ENCODE results near the gene ASB7. TPM values are rescaled to one million over a fixed set of nuclear protein-coding genes. Genes with fewer than 3 reads are reported as not detected.
"Not testable (repeated sequence)": the region's sequence is repeated elsewhere in the genome, so short reads cannot be mapped to it uniquely, and the experiment has no call there.

The ASB7 gene
- total RNA-seq, 2 donors from 2014 or later = 13.0 to 17.9 TPM

- ATAC-seq (no peak), DNase-seq (no peak)
- Mint-ChIP-seq H3K27me3 (no peaks in the 10 kb centered on the region), H3K4me3 (no peak overlapping the region), H3K4me1 (peaks cover 36% of the 10 kb centered on the region), H3K36me3 (ENCODE audit: low read depth) (peaks cover 2% of the 10 kb centered on the region), H3K27ac (no peak overlapping the region)
- no peaks in the 10 kb centered on the region for H3K9me3 ChIP-seq (ENCODE audit: control insufficient read depth, low read length, poor library complexity, severe bottlenecking)
These were observed 28.9 kb upstream of the ASB7 start for GRCh38 chr15:100573526-100573925.

- peaks cover 6% of the 10 kb centered on the region for H3K36me3 Mint-ChIP-seq (ENCODE audit: low read depth)
These were observed 22.0 kb upstream of the ASB7 start for GRCh38 chr15:100580414-100580813.

GRCh38 chr15:100588638-100589242, 13.6 kb upstream of the ASB7 start:
- Mint-ChIP-seq H3K27me3 (no peaks in the 10 kb centered on the region), H3K36me3 (ENCODE audit: low read depth) (peaks cover 4% of the 10 kb centered on the region)

More at GRCh38 chr15:100580414-100580813, 22.0 kb upstream of the ASB7 start:
- no peak for DNase-seq
- Mint-ChIP-seq H3K4me3 (no peak overlapping the region), H3K27ac (peak overlapping the region; percentile 37), H3K27me3 (no peaks in the 10 kb centered on the region), H3K4me1 (peaks cover 40% of the 10 kb centered on the region)
- H3K9me3 ChIP-seq (ENCODE audit: control insufficient read depth, low read length, poor library complexity, severe bottlenecking) = no peaks in the 10 kb centered on the region
- peak; percentile 79 for ATAC-seq

GRCh38 chr15:100591163-100591562, 11.2 kb upstream of the ASB7 start:
- not testable (repeated sequence) for H3K27ac Mint-ChIP-seq; H3K9me3 ChIP-seq (ENCODE audit: control insufficient read depth, low read length, poor library complexity, severe bottlenecking); H3K4me3 Mint-ChIP-seq; H3K27me3 Mint-ChIP-seq; ATAC-seq; H3K36me3 Mint-ChIP-seq (ENCODE audit: low read depth); DNase-seq
- H3K4me1 Mint-ChIP-seq = peaks cover 33% of the 10 kb centered on the region

More at GRCh38 chr15:100588638-100589242, 13.6 kb upstream of the ASB7 start:
- H3K4me1 Mint-ChIP-seq = peaks cover 33% of the 10 kb centered on the region
- DNase-seq (no peak), ATAC-seq (no peak)
- H3K9me3 ChIP-seq (ENCODE audit: control insufficient read depth, low read length, poor library complexity, severe bottlenecking) = no peaks in the 10 kb centered on the region
- no peak overlapping the region for H3K27ac Mint-ChIP-seq
- no peak overlapping the region for H3K4me3 Mint-ChIP-seq

GRCh38 chr15:100591835-100592234, 10.6 kb upstream of the ASB7 start:
- DNase-seq (no peak), ATAC-seq (no peak)
- H3K9me3 ChIP-seq (ENCODE audit: control insufficient read depth, low read length, poor library complexity, severe bottlenecking) = no peaks in the 10 kb centered on the region
- Mint-ChIP-seq H3K36me3 (ENCODE audit: low read depth) (peaks cover 2% of the 10 kb centered on the region), H3K27me3 (no peaks in the 10 kb centered on the region), H3K27ac (peak overlapping the region; percentile 32), H3K4me3 (no peak overlapping the region), H3K4me1 (peaks cover 36% of the 10 kb centered on the region)

- H3K27me3 Mint-ChIP-seq = no peaks in the 10 kb centered on the region
- peak overlapping the region; percentile 9 for H3K4me3 Mint-ChIP-seq
- H3K9me3 ChIP-seq (ENCODE audit: control insufficient read depth, low read length, poor library complexity, severe bottlenecking) = no peaks in the 10 kb centered on the region
- peaks cover 2% of the 10 kb centered on the region for H3K36me3 Mint-ChIP-seq (ENCODE audit: low read depth)
- ATAC-seq (no peak), DNase-seq (no peak)
- H3K27ac Mint-ChIP-seq = peak overlapping the region; percentile 32
- H3K4me1 Mint-ChIP-seq = peaks cover 43% of the 10 kb centered on the region
These were observed 9.5 kb upstream of the ASB7 start for GRCh38 chr15:100592898-100593297.

- H3K9me3 ChIP-seq (ENCODE audit: control insufficient read depth, low read length, poor library complexity, severe bottlenecking) = no peaks in the 10 kb centered on the region
- peak overlapping the region; percentile 32 for H3K27ac Mint-ChIP-seq
- H3K4me3 Mint-ChIP-seq = no peak overlapping the region
- peaks cover 2% of the 10 kb centered on the region for H3K36me3 Mint-ChIP-seq (ENCODE audit: low read depth)
- H3K27me3 Mint-ChIP-seq = no peaks in the 10 kb centered on the region
- ATAC-seq = no peak
- peaks cover 47% of the 10 kb centered on the region for H3K4me1 Mint-ChIP-seq
- DNase-seq = no peak
These were observed 9.0 kb upstream of the ASB7 start for GRCh38 chr15:100593431-100593830.

GRCh38 chr15:100595964-100596363, 6.4 kb upstream of the ASB7 start:
- DNase-seq (no peak), ATAC-seq (no peak)
- Mint-ChIP-seq H3K27ac (no peak overlapping the region), H3K27me3 (no peaks in the 10 kb centered on the region), H3K36me3 (ENCODE audit: low read depth) (peaks cover 2% of the 10 kb centered on the region), H3K4me1 (peaks cover 52% of the 10 kb centered on the region), H3K4me3 (peak overlapping the region; percentile 81)
- no peaks in the 10 kb centered on the region for H3K9me3 ChIP-seq (ENCODE audit: control insufficient read depth, low read length, poor library complexity, severe bottlenecking)

GRCh38 chr15:100596792-100597191, 5.6 kb upstream of the ASB7 start:
- ATAC-seq = peak; percentile 90
- DNase-seq = peak; percentile 59 to 79 (median 71)
- Mint-ChIP-seq H3K27ac (no peak overlapping the region), H3K36me3 (ENCODE audit: low read depth) (peaks cover 2% of the 10 kb centered on the region), H3K27me3 (no peaks in the 10 kb centered on the region), H3K4me3 (peak overlapping the region; percentile 81), H3K4me1 (peaks cover 47% of the 10 kb centered on the region)
- no peaks in the 10 kb centered on the region for H3K9me3 ChIP-seq (ENCODE audit: control insufficient read depth, low read length, poor library complexity, severe bottlenecking)

GRCh38 chr15:100597862-100598261, 4.5 kb upstream of the ASB7 start:
- no peak overlapping the region for H3K27ac Mint-ChIP-seq
- H3K27me3 Mint-ChIP-seq = no peaks in the 10 kb centered on the region
- ATAC-seq (no peak), DNase-seq (no peak)
- peak overlapping the region; percentile 88 for H3K4me3 Mint-ChIP-seq
- H3K9me3 ChIP-seq (ENCODE audit: control insufficient read depth, low read length, poor library complexity, severe bottlenecking) = no peaks in the 10 kb centered on the region
- H3K36me3 Mint-ChIP-seq (ENCODE audit: low read depth) = no peaks in the 10 kb centered on the region
- H3K4me1 Mint-ChIP-seq = peaks cover 42% of the 10 kb centered on the region

- ATAC-seq (no peak), DNase-seq (no peak)
- no peaks in the 10 kb centered on the region for H3K36me3 Mint-ChIP-seq (ENCODE audit: low read depth)
- no peaks in the 10 kb centered on the region for H3K9me3 ChIP-seq (ENCODE audit: control insufficient read depth, low read length, poor library complexity, severe bottlenecking)
- no peaks in the 10 kb centered on the region for H3K27me3 Mint-ChIP-seq
- peak overlapping the region; percentile 88 for H3K4me3 Mint-ChIP-seq
- peaks cover 43% of the 10 kb centered on the region for H3K4me1 Mint-ChIP-seq
- no peak overlapping the region for H3K27ac Mint-ChIP-seq
These were observed 3.7 kb upstream of the ASB7 start for GRCh38 chr15:100598655-100599054.

GRCh38 chr15:100601163-100601562, 1.2 kb upstream of the ASB7 start:
- Mint-ChIP-seq H3K36me3 (ENCODE audit: low read depth) (no peaks in the 10 kb centered on the region), H3K4me1 (peaks cover 36% of the 10 kb centered on the region), H3K27me3 (no peaks in the 10 kb centered on the region), H3K27ac (no peak overlapping the region), H3K4me3 (no peak overlapping the region)
- H3K9me3 ChIP-seq (ENCODE audit: control insufficient read depth, low read length, poor library complexity, severe bottlenecking) = no peaks in the 10 kb centered on the region
- peak in 1 of 3 donors; percentile 46 for DNase-seq
- ATAC-seq = no peak

GRCh38 chr15:100601617-100602063, 749 bp upstream of the ASB7 start:
- Mint-ChIP-seq H3K27ac (no peak overlapping the region), H3K4me3 (no peak overlapping the region), H3K4me1 (peaks cover 35% of the 10 kb centered on the region), H3K27me3 (no peaks in the 10 kb centered on the region), H3K36me3 (ENCODE audit: low read depth) (no peaks in the 10 kb centered on the region)
- DNase-seq (no peak), ATAC-seq (peak; percentile 7)
- no peaks in the 10 kb centered on the region for H3K9me3 ChIP-seq (ENCODE audit: control insufficient read depth, low read length, poor library complexity, severe bottlenecking)

- Mint-ChIP-seq H3K4me3 (no peak overlapping the region), H3K4me1 (peaks cover 29% of the 10 kb centered on the region), H3K36me3 (ENCODE audit: low read depth) (no peaks in the 10 kb centered on the region), H3K27me3 (no peaks in the 10 kb centered on the region), H3K27ac (no peak overlapping the region)
- no peak for ATAC-seq
- no peaks in the 10 kb centered on the region for H3K9me3 ChIP-seq (ENCODE audit: control insufficient read depth, low read length, poor library complexity, severe bottlenecking)
- peak in 1 of 3 donors; percentile 10 for DNase-seq
These were observed 519 bp downstream of the ASB7 start for GRCh38 chr15:100602823-100603393.
